SK-N-SH (cell line): ENCODE results near the gene PDZRN4.

Experiments used
- EZH2phosphoT487 ChIP-seq: fragments of 200-600 bp; sonication (generic); IDR thresholded peaks from 2 replicates; pipeline ENCODE4 v1.6.1; 2017; ENCODE audit warnings: low read depth, mixed run types, mild to moderate bottlenecking, antibody characterized with exemption, moderate library complexity, borderline replicate concordance
- GABPA ChIP-seq: IDR thresholded peaks from 2 replicates; pipeline ENCODE4 v1.4.0; 2012; ENCODE audit warnings: low read depth, mild to moderate bottlenecking
- SMC3 ChIP-seq: IDR thresholded peaks from 2 replicates; pipeline ENCODE4 v1.6.1; 2012; ENCODE audit warnings: low read depth, low read length, improper control_type of control experiment
- TF ChIP-seq, protein P1 (sequence below): fragments of 200-600 bp; sonication (generic); IDR thresholded peaks from 2 replicates; pipeline ENCODE4 v1.6.1; 2017; ENCODE audit warnings: antibody characterized with exemption, mild to moderate bottlenecking, moderate library complexity
- TF ChIP-seq, protein P2 (sequence below): IDR thresholded peaks from 2 replicates; pipeline ENCODE4 v1.4.0; 2012; ENCODE audit warnings: low read depth

DNA sequence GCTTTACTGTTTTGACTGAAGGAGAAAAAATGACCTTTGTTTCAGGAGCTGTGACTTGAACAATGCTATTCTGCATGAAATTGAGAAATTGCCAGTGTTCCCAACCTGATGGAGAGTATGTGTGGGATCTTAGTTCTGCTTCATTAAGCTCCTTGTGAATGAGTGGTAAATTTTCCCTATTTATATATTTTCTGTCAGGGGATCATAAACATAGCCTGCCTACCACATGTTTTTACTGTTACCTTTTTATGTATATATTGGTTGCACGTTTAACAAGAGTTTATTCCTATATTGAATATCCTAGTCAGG lies 271.7 kb downstream of the PDZRN4 start:
- TF ChIP-seq, protein P1, sequence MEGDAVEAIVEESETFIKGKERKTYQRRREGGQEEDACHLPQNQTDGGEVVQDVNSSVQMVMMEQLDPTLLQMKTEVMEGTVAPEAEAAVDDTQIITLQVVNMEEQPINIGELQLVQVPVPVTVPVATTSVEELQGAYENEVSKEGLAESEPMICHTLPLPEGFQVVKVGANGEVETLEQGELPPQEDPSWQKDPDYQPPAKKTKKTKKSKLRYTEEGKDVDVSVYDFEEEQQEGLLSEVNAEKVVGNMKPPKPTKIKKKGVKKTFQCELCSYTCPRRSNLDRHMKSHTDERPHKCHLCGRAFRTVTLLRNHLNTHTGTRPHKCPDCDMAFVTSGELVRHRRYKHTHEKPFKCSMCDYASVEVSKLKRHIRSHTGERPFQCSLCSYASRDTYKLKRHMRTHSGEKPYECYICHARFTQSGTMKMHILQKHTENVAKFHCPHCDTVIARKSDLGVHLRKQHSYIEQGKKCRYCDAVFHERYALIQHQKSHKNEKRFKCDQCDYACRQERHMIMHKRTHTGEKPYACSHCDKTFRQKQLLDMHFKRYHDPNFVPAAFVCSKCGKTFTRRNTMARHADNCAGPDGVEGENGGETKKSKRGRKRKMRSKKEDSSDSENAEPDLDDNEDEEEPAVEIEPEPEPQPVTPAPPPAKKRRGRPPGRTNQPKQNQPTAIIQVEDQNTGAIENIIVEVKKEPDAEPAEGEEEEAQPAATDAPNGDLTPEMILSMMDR: no peak
- TF ChIP-seq EZH2phosphoT487 (no peak), GABPA (no peak), SMC3 (no peak)
- TF ChIP-seq, protein P2, sequence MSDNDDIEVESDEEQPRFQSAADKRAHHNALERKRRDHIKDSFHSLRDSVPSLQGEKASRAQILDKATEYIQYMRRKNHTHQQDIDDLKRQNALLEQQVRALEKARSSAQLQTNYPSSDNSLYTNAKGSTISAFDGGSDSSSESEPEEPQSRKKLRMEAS: no peak
